Measurements from ENCODE around the gene HOXB6. TPM values are rescaled to one million over a fixed set of nuclear protein-coding genes. Genes with fewer than 3 reads are reported as not detected.
A peak's percentile ranks its signal among the peaks of the same experiment; 100 is the strongest.

The HOXB6 gene
- total RNA-seq, 1 experiment from 2014 or later = 196 TPM

GRCh38 chr17:48596000-48596734 is 8.6 kb downstream of the HOXB6 start:
- Histone ChIP-seq H3K27ac (ENCODE audit: low read length) (peak overlapping the region; percentile 99), H3K36me3 (ENCODE audit: control insufficient read depth, insufficient read depth, low read length) (no peaks in the 10 kb centered on the region; the same call in 1 of the 2 replicates), H3K4me1 (ENCODE audit: control insufficient read depth, insufficient read depth, low read length) (peaks cover 62% of the 10 kb centered on the region), H3K27me3 (ENCODE audit: control insufficient read depth, insufficient read depth, low read length) (no peaks in the 10 kb centered on the region), H3K9me3 (ENCODE audit: control insufficient read depth, insufficient read depth, low read depth, low read length) (no peaks in the 10 kb centered on the region), H3K4me3 (ENCODE audit: low read depth in 2 of 2, low read length in 2 of 2) (peak overlapping the region; percentile 70 to 99)
- peak; percentile 51; the same call in 1 of the 2 replicates for TF ChIP-seq TCF7L2 (IDR thresholded peaks at IDR 0.05; ENCODE audit: low read depth, low read length)
- TF ChIP-seq REST (IDR thresholded peaks at IDR 0.05; ENCODE audit: insufficient read depth in 1 of 2, low read depth in 2 of 2, low read length in 1 of 2) = no peak
- peak; percentile 56; the same call in 1 of the 2 replicates for TF ChIP-seq POLR2AphosphoS5 (IDR thresholded peaks at IDR 0.05; ENCODE audit: low read depth, low read length)
- TF ChIP-seq CTCF (IDR thresholded peaks at IDR 0.05) = no peak
- TF ChIP-seq SIN3A (IDR thresholded peaks at IDR 0.05; ENCODE audit: borderline replicate concordance, insufficient read depth, low read depth, low read length) = peak; percentile 74; the same call in 1 of the 2 replicates
- DNase-seq (ENCODE audit: low read depth, low spot score) (no peak), ATAC-seq (peak; percentile 2)
- CTCF ChIA-PET = no interaction called here
- no TSS peak for BruUV-seq (replicated peaks)
- intact Hi-C loops (cut with micrococcal nuclease; ENCODE audit: unreplicated experiment) (no loop called here), in situ Hi-C loops (cut with HindIII; ENCODE audit: low pct_unique_long_range_greater_than_20kb, low sequenced_read_pairs) (no loop called here)
- POLR2A ChIA-PET = interaction anchor here (0.8 kb wide), 2 partner anchors 8 to 18 kb away, joined by 10 to 13 read pairs; partner anchors contain the start of gene HOXB6

- intact Hi-C loops (cut with micrococcal nuclease; ENCODE audit: unreplicated experiment) = no loop called here
- Histone ChIP-seq H3K4me3 (ENCODE audit: low read depth in 2 of 2, low read length in 2 of 2) (peak overlapping the region; percentile 70 to 99), H3K27ac (ENCODE audit: low read length) (peak overlapping the region; percentile 99), H3K27me3 (ENCODE audit: control insufficient read depth, insufficient read depth, low read length) (no peaks in the 10 kb centered on the region), H3K4me1 (ENCODE audit: control insufficient read depth, insufficient read depth, low read length) (peaks cover 66% of the 10 kb centered on the region), H3K36me3 (ENCODE audit: control insufficient read depth, insufficient read depth, low read length) (no peaks in the 10 kb centered on the region; the same call in 1 of the 2 replicates), H3K9me3 (ENCODE audit: control insufficient read depth, insufficient read depth, low read depth, low read length) (no peaks in the 10 kb centered on the region)
- no peak for TF ChIP-seq SIN3A (IDR thresholded peaks at IDR 0.05; ENCODE audit: borderline replicate concordance, insufficient read depth, low read depth, low read length)
- TF ChIP-seq TCF7L2 (IDR thresholded peaks at IDR 0.05; ENCODE audit: low read depth, low read length) = no peak
- TF ChIP-seq REST (IDR thresholded peaks at IDR 0.05; ENCODE audit: insufficient read depth in 1 of 2, low read depth in 2 of 2, low read length in 1 of 2) = no peak
- ATAC-seq (no peak), DNase-seq (ENCODE audit: low read depth, low spot score) (no peak)
- CTCF ChIA-PET = interaction anchor here (1.4 kb wide), 1 partner anchor 14 kb away, joined by 4 read pairs; no protein-coding TSS in a partner anchor
- in situ Hi-C loops (cut with HindIII; ENCODE audit: low pct_unique_long_range_greater_than_20kb, low sequenced_read_pairs) = no loop called here
- POLR2A ChIA-PET = interaction anchor here (0.6 to 1.0 kb wide), 3 partner anchors 12 to 40 kb away, joined by 3 to 10 read pairs (median 4); no protein-coding TSS in a partner anchor
- no TSS peak for BruUV-seq (replicated peaks)
Observed at GRCh38 chr17:48595278-48595999, 9.3 kb downstream of the HOXB6 start.
